Measurements from ENCODE around the gene PTPA. TPM values are rescaled to one million over a fixed set of nuclear protein-coding genes. Genes with fewer than 3 reads are reported as not detected.
A peak's percentile ranks its signal among the peaks of the same experiment; 100 is the strongest.

The PTPA gene
- total and polyA plus RNA-seq, 9 of the 15 experiments (the other 6 are each of a cell fraction or from before 2014, with no cell fraction given), result 1.7 to 121 (median 72.6) TPM

- ATAC-seq (peak; percentile 39), DNase-seq (ENCODE audit: extremely low read depth in 1 of 4, low spot score in 3 of 4) (peak in 3 of 4 experiments; percentile 46 to 57 (median 53)), FAIRE-seq (no peak)
- H3K9me1 ChIP-seq (ENCODE audit: control insufficient read depth, insufficient read depth, low read length), result no peaks in the 10 kb centered on the region
- peak overlapping the region; percentile 84 for H3K4me2 ChIP-seq (ENCODE audit: insufficient read depth, low read length)
- H2AFZ ChIP-seq (ENCODE audit: low read depth, low read length), result peak overlapping the region; percentile 96
- H3K27me3 ChIP-seq (ENCODE audit: control insufficient read depth in 2 of 2, insufficient read depth in 2 of 2, low read length in 2 of 2), result no peaks in the 10 kb centered on the region
- peaks cover 41% of the 10 kb centered on the region for H3K79me2 ChIP-seq (ENCODE audit: control insufficient read depth, insufficient read depth, low read length)
- no peaks in the 10 kb centered on the region for H3K9me3 ChIP-seq (replicated peaks; ENCODE audit: control insufficient read depth, insufficient read depth, low read depth, low read length)
- H3K9ac ChIP-seq (ENCODE audit: insufficient read depth in 1 of 2, low read depth in 2 of 2, low read length in 2 of 2), result peak overlapping the region; percentile 75 to 94
- CTCF ChIA-PET (ENCODE audit: low intra/inter-chr PET ratio), result no interaction called here
- intact Hi-C loops (cut with micrococcal nuclease) (loop anchor here (5.0 kb wide), 1 partner anchor 83 kb away; the partner anchor contains the start of gene SH3GLB2), in situ Hi-C loops (cut with MboI) (no loop called here)
- 2% methylated on average over 55 of the region's 64 CpGs for WGBS (ENCODE audit: insufficient coverage, low coverage, missing lambda C conversion rate)
- H3K4me3 ChIP-seq, result peak overlapping the region; percentile 100
- H3K27ac ChIP-seq (ENCODE audit: extremely low read depth, low read depth, low read length), result peak overlapping the region; percentile 72
- POLR2A ChIA-PET, result interaction anchor here (0.6 to 2.0 kb wide), 4 partner anchors 9 to 136 kb away, joined by 3 to 11 read pairs (median 3); no protein-coding TSS in a partner anchor
- BruUV-seq (replicated peaks), result TSS peak; percentile 59
- H3K36me3 ChIP-seq (ENCODE audit: control insufficient read depth, insufficient read depth, low read length), result peaks cover 3% of the 10 kb centered on the region; the same call in 1 of the 3 replicates
- H3K4me1 ChIP-seq (replicated peaks in 1 of 2; ENCODE audit: control insufficient read depth in 2 of 2, insufficient read depth in 2 of 2, low read length in 2 of 2), result peaks cover 23 to 53% of the 10 kb centered on the region in 2 experiments
- H4K20me1 ChIP-seq (replicated peaks; ENCODE audit: control insufficient read depth, insufficient read depth, low read length), result peaks cover 3% of the 10 kb centered on the region; the same call in 1 of the 2 replicates
- TF ChIP-seq ESRRA (IDR thresholded peaks at IDR 0.05; ENCODE audit: borderline replicate concordance, low read depth) (peak; percentile 14; the same call in 1 of the 2 replicates), KDM2B (CRISPR knock-in tag; IDR thresholded peaks at IDR 0.05) (0 out of 2 replicates have a peak, but pooled peaks have one; percentile 64), HNRNPLL (IDR thresholded peaks at IDR 0.05; ENCODE audit: low read depth, low read length, poor library complexity, severe bottlenecking) (peak; percentile 24), CXXC5 (CRISPR knock-in tag; IDR thresholded peaks at IDR 0.05) (peak; percentile 67), ZBTB9 (CRISPR knock-in tag; IDR thresholded peaks at IDR 0.05) (peak; percentile 36; the same call in 1 of the 2 replicates), PHF8 (IDR thresholded peaks at IDR 0.05; ENCODE audit: borderline replicate concordance, low read length) (peak; percentile 55; the same call in 1 of the 2 replicates), REST (IDR thresholded peaks at IDR 0.05; ENCODE audit: borderline replicate concordance) (no peak), REST (CRISPR knock-in tag; IDR thresholded peaks at IDR 0.05; ENCODE audit: low read depth) (peak; percentile 62; the same call in 1 of the 2 replicates), DACH1 (IDR thresholded peaks at IDR 0.05; ENCODE audit: partially characterized antibody) (peak; percentile 32), ZNF133 (CRISPR knock-in tag; IDR thresholded peaks at IDR 0.05) (no peak), ZBTB17 (CRISPR knock-in tag; IDR thresholded peaks at IDR 0.05) (0 out of 2 replicates have a peak, but pooled peaks have one; percentile 29), ZNF316 (IDR thresholded peaks at IDR 0.05) (no peak)
Measured at GRCh38 chr9:129109952-129110739, 1.1 kb upstream of the PTPA start.
